ENCODE measurements around the gene SPRYD7. TPM values are rescaled to one million over a fixed set of nuclear protein-coding genes. Genes with fewer than 3 reads are reported as not detected.

The SPRYD7 gene
- total RNA-seq, 3 donors from 2014 or later (not counting 1 experiment from before 2014, with no cell fraction given), result 3.0 to 6.2 (median 4.4) TPM

Other genes with a start within 250 kb of the SPRYD7 start
- 10 to 100 TPM in 2 of 3 donors, 1 to 10 TPM in 1; 7.1 to 11.3 (median 10.7) TPM for gene EBPL, start 244.9 kb downstream of the SPRYD7 start, total RNA-seq
- gene KPNA3, start 143.7 kb downstream of the SPRYD7 start, total RNA-seq, result 10 to 100 TPM; 27.8 to 35.5 (median 29.8) TPM
- gene TRIM13, start 60.7 kb upstream of the SPRYD7 start, total RNA-seq, result 10 to 100 TPM; 18.9 to 22.1 (median 20.6) TPM
- gene KCNRG, start 79.1 kb upstream of the SPRYD7 start, total RNA-seq, result 1 to 10 TPM in 1 of 3 donors, under 1 TPM in 2; 0.43 to 1.0 (median 0.61) TPM

Data from natural killer cell (primary cell).